CD4-positive, alpha-beta T cell treated with Interferon alpha-2 for 1 hour (primary cell): Measurements from ENCODE around the gene GRAPL.
"Not testable (repeated sequence)": the region's sequence is repeated elsewhere in the genome, so short reads cannot be mapped to it uniquely, and the experiment has no call there.

Experiments
- DNase-seq, 2 donors: peaks; one replicate each; pipeline ENCODE4 v3.0.0-alpha.2; 2020 to 2022

The GRAPL gene

GRCh38 chr17:19189781-19190405 is 62.5 kb downstream of the GRAPL start:
- DNase-seq, result not testable (repeated sequence)

- peak in 1 of 2 donors; percentile 0 for DNase-seq
These were observed 69.2 kb downstream of the GRAPL start for GRCh38 chr17:19196382-19197204.

GRCh38 chr17:19202448-19202847 is 75.1 kb downstream of the GRAPL start:
- DNase-seq, result not testable (repeated sequence)

GRCh38 chr17:19203429-19203828 is 76.0 kb downstream of the GRAPL start:
- DNase-seq, result not testable (repeated sequence)
